ENCODE measurements around the gene USH1C.

The USH1C gene

DNA sequence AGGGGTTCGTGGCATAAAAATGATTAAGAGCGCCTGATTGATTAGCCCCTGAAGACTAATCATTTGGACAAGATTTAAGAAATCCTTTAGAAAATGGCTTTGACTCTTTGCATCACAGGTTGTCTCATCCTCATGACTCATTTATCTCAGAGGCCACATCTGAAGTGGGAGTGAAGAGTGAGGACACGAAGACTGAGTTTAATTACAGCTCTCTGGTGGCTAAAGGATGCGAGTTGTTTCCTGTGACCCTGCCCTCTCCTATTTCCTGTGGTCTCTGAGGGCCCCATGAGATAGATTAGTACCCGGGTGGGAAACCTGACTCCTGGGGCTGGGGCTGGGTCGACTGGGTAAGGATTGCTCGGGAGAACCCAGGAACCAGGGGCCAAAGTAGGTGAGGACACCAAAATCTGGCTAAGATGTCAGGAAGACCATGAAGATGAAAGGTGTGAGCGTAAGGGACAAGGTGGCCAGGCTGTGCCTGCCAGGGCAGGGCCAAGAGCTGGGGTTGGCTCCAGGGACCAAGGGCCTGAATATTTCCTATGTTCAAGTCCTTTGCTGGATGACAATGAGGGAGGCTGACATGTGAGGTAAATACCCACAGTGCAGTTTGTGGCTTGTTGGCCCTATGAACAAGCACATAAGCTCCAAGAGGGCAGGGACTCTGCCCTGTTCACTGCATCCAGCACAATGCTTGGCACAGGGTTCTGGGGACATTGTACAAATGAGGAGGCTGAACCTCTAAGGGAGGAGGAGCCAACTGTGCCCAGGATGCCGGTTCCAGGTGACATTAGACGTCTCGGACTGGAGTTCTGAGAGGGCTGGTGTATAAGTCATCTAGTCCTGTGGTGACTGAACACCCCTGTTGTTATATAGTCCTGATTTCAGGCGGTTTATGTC is 6.5 kb upstream of the USH1C start:
- no peak for DNase-seq (ENCODE audit: low read depth in 2 of 3, low spot score in 1 of 3)

DNA sequence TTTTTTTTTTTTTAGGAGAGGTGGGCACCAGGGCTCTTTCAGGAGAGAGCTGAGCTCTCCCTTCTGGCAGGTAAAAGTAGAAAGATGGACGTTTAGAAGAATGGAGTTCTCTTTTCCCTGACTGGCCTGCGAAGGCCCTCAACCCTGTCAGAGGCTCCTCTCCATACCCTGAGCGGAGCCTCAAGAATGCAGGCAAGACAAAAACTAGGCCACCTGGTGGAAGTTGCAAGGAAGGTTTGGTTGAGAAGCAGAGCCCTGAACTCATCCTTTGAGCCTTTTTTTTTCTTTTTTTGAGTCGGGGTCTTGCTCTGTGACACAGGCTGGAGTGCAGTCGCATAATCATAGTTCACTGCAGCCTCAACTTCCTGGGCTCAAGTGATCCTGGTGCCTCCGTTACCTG is 4.2 kb upstream of the USH1C start:
- no peak for DNase-seq (ENCODE audit: low read depth in 2 of 3, low spot score in 1 of 3)

DNA sequence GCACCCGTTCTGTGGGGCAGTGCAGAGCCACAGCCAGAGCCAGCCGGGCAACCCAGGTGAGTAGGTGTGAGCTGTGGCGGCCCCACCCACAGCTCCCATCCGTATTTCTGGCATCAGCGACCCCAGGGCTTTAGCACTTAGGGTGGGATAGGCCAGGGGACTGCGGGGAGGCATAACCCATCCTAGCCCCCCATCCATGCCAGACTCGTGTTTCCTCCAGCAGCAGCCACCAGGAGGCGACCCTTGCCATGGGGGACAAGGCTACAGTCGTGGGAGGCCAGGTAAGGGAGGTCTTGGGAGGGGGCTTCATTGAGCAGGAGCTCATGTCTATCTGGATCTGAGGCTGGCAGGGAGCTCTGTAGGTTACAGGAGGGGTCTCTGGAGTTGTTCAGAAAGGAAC is 3.7 kb upstream of the USH1C start:
- no peak for DNase-seq (ENCODE audit: low read depth in 2 of 3, low spot score in 1 of 3)

DNA sequence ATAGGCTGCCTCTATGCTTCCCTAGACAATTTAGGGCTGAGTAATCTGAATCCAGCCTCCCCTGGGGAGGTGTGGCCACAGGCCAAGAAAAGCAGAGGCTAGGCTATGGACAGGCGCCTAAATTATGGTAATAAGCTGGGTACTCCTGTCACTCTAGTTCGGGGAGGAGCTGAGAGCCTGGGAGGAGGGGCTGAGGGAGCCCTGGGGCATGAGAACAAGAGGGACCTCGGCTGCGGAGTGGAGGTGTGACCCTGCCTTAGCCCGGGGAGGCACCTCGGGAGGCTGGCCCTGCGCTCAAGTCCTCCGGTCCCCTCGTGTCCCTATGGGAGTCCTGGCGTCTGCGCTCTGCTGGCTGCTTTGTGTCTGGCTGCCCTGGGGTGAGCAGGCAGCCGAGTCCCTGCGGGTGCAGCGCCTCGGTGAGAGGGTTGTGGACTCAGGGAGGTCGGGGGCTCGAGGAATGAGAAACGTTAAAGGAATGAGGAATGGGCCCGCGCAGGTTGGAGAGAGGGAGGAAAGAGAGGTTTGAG is 2.9 kb upstream of the USH1C start, which contains the start of gene OTOG:
Gene OTOG, plus strand, starts transcription at position 209 of the 527 bp plus-strand sequence. Its CDS starts 114 bp downstream, at position 323.
- DNase-seq (ENCODE audit: low read depth in 2 of 3, low spot score in 1 of 3), result no peak

DNA sequence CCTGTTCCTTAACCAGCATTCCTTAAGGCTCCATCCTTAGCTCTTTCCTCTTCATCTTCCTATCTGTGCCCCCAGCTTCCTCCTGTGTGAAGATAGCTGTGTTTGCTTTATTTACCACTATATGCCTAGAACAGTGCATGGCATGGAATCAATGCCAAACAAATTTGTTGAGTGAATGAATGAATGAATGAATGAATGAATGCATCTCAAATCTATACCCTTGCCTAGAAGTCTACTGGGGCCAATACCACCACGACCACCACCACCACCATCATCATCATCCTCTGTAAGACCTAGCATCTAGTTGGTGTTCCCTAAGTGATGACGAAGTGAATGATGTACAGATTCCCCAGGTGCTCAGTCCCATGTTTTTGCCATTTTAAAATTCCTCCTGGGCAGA is 2.0 kb upstream of the USH1C start:
- no peak for DNase-seq (ENCODE audit: low read depth in 2 of 3, low spot score in 1 of 3)

DNA sequence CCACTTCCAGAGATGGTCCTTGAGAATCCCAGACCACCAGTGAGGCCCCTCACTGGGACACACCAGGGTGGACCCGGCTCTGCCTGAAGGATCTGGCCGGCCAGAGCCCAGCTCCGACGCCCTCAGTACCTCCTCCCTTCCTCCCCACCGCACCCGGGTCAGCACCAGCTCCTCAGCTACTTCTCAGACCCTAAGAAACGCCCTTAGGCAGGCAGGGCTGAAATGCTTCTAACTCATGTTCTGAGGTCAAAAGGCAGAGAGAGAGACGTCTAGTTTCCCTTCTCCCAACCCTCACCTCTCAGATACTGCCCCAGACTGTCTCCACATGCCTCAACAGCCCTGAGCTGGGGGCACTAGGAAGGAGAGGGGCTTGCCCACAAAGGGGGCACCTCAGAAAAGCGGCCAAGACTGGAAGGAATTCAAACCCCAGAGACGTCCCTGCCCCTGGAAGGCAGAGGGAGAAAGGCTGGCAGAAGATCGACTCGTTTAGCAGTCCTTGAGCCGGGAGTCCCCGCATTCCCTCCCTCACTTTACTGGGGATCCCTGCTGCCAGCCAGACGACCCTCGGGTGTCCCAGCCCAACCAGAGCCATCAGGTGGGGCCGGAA is 539 bp downstream of the USH1C start:
- no peak for DNase-seq (ENCODE audit: low read depth in 2 of 3, low spot score in 1 of 3)

DNA sequence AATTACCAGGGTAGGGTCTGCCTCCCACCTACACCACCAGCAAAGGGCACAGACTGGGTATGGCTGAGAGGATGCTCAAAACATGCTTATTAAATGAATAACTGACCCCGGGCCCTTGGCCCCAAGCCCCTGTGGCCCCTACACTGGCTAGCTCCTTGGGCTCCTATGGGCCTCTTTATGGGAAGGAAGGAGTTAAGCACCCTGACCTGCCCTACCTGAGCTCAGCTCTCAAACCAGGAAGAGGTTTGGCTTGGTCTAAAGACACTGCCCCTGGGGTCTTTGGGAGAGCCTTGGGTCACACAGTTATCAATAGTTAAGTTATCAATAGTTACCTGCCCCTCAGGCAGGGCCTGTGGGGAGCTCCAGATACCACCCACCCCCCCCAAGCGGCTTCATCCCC is 1.2 kb downstream of the USH1C start:
- DNase-seq (ENCODE audit: low read depth in 2 of 3, low spot score in 1 of 3), result no peak

DNA sequence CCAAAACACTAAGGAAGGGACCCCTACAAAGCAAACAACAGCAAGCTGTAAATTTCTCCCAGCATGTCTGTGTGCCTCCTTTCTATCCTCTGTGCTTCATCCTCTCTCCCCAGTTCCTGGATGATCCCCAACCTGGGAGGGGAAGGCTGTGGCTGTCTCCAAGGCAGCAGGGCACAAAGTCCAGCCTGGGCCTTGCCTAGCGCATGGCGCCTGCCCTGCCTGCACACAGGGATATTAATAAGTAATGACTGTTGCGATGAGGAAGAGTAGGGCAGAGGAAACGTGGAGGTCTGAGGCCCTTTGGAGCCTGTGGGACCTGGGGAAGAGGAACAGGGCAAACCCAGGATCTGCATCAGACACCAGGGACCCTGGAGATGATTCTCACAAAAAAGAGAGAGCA is 2.0 kb downstream of the USH1C start:
- no peak for DNase-seq (ENCODE audit: low read depth in 2 of 3, low spot score in 1 of 3)

DNA sequence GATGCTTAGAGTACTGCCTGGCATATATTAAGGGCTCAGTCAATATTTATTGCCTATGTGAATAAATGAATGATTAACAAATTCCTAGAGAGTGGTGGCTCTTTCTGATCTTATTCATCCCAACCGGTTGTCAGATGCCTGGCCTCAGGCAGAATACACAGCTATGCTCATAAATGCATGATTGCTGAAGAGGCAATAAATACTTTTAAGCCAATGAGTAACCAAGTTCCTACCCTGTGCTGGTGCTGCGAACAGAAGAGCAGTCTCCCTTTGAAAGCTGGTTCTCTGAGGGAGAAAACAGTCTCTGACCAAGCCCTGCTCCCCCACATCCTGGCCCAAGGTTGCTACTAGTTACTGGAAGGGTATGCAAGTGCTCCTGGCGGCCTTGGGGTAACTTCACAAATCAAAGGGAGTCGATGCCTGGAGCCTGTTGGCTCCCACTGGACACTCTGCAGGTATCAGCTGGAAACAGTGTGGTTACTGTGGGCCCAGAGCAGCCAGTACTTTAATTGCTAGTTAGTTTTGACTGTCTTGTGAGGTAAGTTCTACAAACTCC is 2.8 kb downstream of the USH1C start:
- no peak for DNase-seq (ENCODE audit: low read depth in 2 of 3, low spot score in 1 of 3)

DNA sequence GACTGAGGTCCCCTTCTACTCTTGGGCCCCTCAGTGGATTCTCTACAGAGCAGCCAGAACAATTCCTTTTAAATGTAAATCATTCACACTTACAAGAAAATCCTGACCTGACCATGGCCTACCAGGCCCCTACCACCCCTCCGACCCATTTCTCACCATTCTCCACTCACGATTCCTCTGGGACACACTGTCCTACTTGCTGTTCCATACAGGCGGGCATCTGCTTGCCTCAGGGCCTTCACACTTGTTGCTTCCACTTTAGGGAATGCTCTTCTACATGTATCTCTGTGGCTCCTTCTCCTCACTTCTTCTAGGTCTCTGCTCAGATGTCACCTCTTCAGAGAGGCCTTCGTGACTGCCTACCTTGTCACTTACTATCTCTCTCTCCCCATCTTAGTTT is 3.4 kb downstream of the USH1C start:
- DNase-seq (ENCODE audit: low read depth in 2 of 3, low spot score in 1 of 3), result no peak

DNA sequence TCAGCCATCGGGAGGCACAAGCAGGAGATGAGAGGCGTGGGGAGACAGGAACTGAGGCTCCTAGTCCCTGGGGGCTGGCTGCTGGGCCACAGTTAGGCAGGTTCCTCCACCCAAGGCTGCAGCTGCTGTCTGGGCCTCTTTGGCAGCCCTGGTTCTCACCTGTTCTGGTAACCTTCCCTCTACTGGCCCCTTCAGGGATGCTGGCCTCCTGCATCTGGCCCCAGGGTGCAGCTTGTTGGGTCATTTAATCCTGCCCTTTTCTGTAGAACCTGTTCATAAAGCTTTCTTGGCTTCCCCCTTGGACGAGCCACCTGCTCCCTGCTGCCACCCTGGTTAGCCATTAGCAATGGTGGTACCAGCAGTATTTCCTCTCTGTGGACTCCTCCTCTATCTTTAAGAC is 5.5 kb downstream of the USH1C start:
- no peak for DNase-seq (ENCODE audit: low read depth in 2 of 3, low spot score in 1 of 3)

DNA sequence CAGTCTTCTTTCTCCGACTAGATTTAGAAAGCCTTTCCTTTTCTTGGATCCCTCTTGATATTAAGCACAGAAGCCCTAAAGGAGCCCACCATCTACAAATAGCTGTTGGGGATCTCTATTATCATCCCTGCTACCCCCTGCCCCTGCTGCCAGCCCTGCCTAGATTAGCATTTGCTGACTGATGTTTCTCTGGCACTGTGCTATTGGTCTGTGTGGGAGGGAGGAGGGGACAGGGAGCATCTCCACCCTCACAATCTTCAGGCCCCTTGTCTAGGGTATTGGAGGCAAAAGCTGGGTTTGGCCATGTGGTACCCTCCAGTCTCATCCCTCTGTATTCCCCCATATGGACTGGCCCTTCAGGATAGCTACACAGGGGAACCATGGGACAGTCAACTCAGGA is 6.2 kb downstream of the USH1C start:
- no peak for DNase-seq (ENCODE audit: low read depth in 2 of 3, low spot score in 1 of 3)

DNA sequence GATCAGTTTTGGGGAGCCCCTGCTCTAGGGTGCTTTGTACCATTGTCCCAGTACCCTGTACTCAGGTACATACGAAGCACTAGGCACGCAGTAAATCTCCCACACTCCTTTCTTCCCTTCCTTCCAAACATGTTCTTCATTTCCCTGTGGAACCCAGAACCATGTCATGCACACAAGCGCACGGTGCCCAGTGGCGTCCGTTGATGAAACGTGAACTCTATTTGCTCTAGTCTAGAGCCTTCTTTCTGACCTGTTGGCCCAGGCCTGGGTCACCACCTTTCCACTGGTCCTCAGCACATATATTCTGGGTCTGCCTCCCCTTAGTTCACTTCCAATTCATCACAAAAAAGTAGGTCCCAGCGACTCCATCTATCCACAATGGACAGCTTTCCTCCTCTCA is 7.0 kb downstream of the USH1C start:
- no peak for DNase-seq (ENCODE audit: low read depth in 2 of 3, low spot score in 1 of 3)

DNA sequence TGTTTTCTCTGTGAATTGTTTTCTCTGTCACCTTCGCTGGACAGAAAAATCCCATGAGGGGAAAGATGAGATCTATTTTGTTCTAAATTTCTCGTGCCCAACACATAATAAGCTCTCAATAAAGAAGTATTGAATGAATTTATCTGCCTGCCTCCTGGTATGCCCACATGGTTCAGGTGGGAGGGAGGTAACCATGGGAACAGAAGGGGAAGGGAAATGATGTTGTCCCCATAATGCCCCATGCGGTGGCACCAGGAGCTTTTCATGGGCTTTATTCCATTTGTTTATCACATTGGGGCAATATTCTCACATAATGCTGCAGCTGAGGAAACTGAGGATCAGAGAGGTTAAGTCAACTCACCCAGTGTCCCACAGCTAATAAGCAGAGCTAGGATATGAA is 8.7 kb downstream of the USH1C start:
- no peak for DNase-seq (ENCODE audit: low read depth in 2 of 3, low spot score in 1 of 3)

DNA sequence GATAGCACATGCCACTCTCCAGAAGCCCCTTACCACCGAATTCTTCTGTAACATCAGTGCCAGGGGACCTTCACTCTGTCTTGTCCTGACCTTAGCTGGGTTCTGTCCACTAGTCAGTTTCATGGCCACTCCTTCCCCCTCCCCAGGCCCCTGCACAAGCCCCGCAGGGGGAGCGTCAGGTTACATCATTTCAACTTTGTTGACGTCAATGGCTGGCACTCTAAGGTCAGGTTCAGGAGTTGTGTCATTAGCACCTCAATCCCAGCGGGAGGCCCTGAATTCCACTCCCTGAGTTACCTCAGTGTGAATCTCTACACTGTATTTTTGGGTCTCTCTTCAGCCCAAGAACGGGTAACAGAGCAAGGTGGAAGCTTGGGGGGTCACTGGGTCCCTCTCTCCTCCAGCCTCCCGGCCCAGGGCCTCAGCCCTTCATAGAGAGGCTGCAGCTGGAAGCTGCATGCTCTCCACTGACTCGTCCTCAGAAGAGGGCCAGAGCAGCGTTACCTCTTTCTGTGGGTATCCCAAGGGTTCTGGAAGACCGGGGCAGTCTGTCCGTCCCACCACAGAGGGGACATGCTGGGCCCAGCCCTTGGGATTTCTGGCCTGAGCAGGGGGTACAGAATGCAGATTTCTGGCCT is 10.3 kb downstream of the USH1C start:
- no peak for DNase-seq (ENCODE audit: low read depth in 2 of 3, low spot score in 1 of 3)

DNA sequence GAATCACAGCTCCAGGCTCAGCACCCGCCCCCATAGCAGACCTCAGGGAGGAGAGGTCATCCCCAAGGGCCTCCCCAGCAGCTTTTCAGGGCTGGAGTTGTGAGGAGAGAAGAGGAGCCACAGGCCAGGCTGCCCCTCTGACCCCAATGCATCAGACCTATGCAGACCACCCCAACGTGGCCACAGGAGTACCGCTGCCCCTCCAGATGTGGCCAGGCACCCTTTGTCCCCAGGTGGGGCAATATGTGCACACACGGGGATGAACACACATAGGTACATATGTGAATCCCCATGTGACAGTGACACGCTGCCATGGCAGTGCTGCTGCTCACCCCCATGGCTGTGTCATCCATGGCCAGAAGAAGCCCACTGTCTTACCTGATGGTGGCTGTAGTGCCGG is 10.9 kb downstream of the USH1C start:
- DNase-seq (ENCODE audit: low read depth in 2 of 3, low spot score in 1 of 3), result no peak

DNA sequence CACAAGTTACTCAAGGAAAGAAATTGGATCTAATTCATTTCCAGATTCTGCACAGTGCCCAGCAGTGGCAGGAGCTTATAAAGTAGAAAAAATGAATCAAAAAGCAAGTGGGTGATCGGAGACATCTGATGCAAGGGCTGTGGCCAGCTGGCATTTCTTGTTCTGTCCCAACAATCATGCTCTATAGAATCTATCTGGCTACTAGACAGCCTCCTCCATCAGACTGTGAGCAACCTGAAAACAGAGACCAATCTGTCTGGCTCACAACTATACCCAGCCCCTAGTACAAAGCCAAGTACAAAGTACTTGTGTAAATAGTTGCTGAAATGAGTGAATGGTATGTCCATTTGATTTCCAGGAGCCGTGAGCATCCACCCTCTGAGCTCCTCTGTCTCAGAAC is 11.4 kb downstream of the USH1C start:
- DNase-seq (ENCODE audit: low read depth in 2 of 3, low spot score in 1 of 3), result no peak

DNA sequence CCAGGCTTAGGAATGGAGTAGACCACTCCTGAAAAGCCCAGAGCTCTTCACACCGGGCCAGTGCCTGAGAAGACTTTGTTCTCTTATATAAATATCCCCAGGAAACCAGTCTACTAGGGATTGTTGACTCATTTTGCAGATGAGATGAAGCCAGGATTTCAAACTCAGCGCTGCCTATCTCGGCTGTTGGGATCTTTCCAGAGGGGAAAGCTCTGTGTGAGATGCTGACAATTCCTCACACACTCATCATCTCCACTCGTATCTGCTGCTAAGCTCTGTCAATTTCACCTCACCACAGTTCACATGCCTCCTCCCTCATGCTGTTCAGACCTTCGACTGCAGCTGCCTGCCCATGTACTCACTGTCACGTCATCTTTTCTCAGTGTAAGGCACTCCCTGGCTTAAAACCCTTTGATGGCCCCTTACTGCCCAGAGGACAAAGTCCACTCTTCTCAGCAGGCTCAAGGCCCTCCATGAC is 12.5 kb downstream of the USH1C start:
- no peak for DNase-seq (ENCODE audit: low read depth in 2 of 3, low spot score in 1 of 3)

DNA sequence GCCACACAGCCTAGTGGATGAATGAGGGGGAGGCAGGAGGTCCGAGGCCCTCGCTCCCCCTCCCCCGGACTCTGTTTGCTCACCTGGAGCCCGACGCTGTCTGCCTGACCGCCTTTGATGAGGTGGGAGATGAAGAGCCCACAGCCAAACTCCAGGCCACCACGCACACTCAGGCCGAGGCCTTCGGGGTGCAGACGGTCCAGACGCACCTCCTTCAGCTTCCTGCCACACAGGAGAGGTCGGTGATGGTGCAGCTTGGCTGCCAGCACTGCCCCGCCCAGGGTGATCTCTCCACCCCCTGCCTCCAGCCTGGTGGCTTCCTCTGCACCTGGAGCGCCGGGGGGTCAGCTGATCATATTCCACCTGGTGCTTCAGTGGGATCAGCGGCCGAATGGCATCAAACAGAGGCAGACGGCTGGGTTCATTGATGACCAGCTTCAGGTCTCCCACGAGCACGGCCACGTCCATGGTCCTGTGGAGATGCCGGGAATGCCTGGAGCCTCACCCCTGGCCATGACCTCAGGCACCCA is 13.1 kb downstream of the USH1C start:
- DNase-seq (ENCODE audit: low read depth in 2 of 3, low spot score in 1 of 3), result no peak

DNA sequence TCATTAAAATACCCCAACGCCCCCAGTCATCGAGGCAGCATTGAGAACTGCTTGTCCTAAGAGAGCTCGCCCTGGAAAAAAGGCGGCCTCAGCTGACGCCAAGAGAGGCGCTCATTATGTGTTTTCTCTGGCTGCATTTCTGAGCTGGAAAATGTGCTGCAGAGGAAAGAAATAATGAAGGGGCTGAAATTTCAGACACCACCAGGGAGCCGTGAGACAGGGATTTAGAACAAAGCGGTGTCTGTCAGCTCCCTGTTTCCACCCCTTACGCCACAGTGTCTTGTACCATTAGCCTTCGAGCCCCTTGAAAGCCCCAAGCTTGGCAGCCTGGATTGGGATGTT is 14.4 kb downstream of the USH1C start:
- no peak for DNase-seq (ENCODE audit: low read depth in 2 of 3, low spot score in 1 of 3)

All from stimulated activated CD4-positive, alpha-beta T cell treated with anti-CD3 and anti-CD28 coated beads, Interleukin-12 subunit alpha, Interleukin-12 subunit beta, amount 100 ng/mL, for 48 hours (primary cell).